ENCODE measurements around the gene LAPTM4A.

LAPTM4A gene

GRCh38 chr2:20019747-20020146 lies 31.7 kb downstream of the LAPTM4A start:
- no peak for DNase-seq (ENCODE audit: low read depth)

GRCh38 chr2:20018601-20019152 lies 32.8 kb downstream of the LAPTM4A start:
- DNase-seq (ENCODE audit: low read depth): no peak

DNA sequence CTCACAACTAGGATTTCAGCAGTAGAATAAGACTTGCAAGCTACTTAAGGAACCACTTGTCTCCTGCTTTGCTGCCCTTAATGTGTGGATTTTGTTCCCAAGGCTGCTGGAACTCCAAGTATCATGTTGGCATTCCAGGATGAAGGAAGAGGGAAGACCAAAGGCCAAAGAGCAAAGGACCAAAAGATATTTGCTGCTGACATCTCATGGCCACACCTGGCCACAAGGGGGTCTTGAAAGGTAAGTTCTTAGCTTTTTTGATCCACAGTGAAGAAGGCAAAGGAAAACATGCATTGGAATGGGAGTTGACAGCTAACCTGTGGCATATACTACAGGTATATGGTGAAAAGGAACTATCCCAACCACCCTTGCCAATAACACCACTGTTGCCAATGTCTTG lies 35.1 kb downstream of the LAPTM4A start:
- no peak for DNase-seq (ENCODE audit: low read depth)

DNA sequence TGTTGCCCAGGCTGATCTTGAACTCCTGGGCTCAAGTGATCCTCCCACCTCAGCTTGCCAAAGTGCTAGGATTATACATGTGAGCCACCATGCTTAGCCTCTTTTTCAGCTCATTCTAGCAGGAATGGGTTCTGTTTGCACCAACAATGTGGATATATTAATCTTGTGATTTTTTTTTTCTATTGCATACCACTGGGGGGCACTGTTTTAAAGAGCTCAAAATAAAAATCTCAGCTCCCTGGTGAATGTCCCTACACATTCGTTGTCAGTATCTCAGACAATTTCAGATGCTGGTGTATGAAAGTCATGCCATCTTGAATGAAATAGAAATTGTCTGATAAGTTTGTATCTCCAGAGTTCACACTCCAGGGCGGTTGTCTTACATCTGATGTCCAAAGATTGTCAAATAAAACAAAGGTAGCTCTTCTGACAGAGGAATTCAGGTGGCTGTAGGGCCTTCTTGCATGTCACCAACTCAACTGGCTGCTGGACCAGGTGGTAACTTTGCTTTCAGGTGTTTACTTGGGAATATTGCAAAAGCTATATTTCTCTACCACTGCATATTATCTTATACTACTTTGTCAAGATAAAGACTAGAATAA lies 35.8 kb downstream of the LAPTM4A start:
- no peak for DNase-seq (ENCODE audit: low read depth)

DNA sequence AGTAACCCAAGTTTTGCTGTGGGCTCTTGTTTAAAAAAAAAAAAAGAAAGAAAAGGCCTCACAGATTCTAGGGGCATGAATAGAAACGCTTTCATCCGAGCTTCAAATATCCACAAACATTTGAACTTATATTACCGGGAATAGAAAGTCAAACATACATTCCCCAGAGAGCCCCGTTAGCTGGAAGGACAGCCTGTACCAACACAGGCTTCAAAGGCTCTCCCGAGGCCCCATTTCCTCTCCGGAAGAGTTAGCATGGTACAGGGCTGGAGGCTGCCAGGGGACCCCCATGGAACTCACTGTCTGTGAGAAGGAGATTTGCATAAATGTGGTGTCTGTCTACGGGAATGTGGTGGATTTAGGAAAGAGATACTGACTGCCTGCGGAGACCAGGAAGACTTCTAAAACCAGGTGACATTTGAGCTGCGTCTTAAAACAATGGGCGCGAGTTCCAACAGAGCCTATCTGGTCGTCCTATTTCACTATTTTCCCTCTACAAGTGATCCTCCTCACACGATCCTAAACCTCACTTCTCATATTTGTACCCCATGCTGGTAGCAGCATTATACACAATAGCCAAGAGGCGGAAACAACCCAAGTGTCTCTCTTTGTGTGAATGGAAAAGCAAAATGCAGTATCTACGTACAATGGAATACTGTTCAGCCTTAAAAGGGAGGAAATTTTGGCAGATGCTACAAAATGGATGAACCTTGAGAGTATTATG lies 38.1 kb downstream of the LAPTM4A start:
- DNase-seq (ENCODE audit: low read depth): no peak

- no peak for DNase-seq (ENCODE audit: low read depth)
These were observed 38.9 kb downstream of the LAPTM4A start, which contains the start of gene MATN3 for GRCh38 chr2:20012282-20013125. Gene MATN3 (minus strand): TSS chr2:20012668. CDS start chr2:20012631, 37 bp downstream.

DNA sequence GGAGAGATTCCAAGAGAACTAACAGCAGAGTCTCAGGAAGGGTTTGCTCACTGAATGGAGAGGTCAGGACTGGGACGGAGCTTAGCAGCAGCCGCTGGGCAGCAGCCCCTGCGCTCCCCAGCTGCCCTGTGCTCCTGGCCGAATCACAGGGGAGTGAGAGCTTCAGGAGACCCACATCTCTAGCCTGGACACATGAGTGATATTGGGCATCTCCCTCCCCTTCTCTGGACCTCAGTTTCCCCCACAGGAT lies 39.5 kb downstream of the LAPTM4A start:
- no peak for DNase-seq (ENCODE audit: low read depth)

GRCh38 chr2:20011276-20012031 lies 40.0 kb downstream of the LAPTM4A start:
- no peak for DNase-seq (ENCODE audit: low read depth)

GRCh38 chr2:20008703-20009102 lies 42.7 kb downstream of the LAPTM4A start:
- DNase-seq (ENCODE audit: low read depth): no peak

DNA sequence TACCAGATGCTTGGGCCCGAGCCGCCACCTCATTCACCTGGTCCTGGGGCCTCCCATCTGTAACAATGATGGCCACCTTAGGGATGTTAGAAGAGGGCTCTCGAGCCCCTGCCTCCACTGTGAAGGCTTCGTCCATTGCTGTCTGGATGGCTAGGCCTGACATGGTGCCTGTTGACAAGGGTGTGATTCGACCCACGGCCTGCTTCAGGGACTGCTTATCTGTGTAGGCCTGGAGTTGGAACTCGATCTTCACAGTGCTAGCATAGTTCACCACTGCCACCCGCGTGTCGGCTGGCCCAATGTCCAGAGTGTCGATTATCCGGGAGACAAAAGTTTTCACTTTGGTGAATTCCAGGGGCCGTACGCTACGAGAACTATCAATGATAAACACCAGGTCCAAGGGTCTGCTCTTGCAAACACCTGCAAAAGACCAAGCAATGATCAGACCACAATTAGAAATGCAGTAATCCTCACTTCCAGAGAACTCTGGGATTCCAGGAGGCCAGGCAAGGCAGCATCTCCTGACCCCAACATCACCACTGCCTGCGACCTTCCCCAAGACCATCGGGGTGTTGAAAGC lies 45.4 kb downstream of the LAPTM4A start:
- DNase-seq (ENCODE audit: low read depth): no peak

GRCh38 chr2:20005067-20005627 lies 46.3 kb downstream of the LAPTM4A start:
- DNase-seq (ENCODE audit: low read depth): no peak

GRCh38 chr2:20001361-20001863 lies 50.0 kb downstream of the LAPTM4A start:
- DNase-seq (ENCODE audit: low read depth): no peak

DNA sequence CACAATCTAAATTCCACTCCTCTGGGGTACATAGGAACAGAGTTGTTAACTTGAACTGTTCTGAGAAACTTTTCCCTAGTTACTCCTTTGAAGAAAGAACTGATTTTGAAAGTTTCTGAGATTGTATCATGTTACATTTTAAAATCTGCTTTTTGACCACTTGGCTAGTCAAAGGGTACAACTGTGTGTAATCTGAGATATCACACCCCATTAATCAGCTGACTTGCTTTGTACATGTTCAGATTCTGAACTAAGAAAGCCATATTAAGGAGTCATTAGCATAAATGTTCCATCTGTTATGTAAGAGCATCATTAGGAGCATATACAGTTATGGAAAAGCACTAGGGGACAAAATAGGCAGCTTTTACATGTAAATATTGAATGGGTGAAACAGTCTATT lies 57.7 kb downstream of the LAPTM4A start:
- DNase-seq (ENCODE audit: low read depth): no peak

DNA sequence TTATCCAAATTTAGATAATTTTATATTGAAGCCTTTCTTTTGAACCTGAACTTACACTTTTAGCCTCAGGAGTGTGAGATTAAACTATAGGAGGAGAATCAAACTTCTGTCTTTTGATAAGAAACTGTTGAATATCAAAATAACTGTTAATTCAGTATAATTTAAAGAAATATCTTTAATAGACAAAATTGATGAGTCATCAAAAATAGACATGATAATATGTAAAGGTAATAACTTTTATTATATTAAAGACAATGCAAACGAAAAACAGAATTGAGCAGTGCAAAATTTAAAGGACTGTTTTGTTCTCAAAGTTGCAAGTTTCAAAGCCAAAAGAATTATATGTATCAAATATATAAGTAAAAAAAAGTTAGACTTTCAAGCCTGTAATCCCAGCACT lies 59.5 kb downstream of the LAPTM4A start:
- DNase-seq (ENCODE audit: low read depth): no peak

GRCh38 chr2:19990416-19990728 lies 61.1 kb downstream of the LAPTM4A start:
- no peak for DNase-seq (ENCODE audit: low read depth)

DNA sequence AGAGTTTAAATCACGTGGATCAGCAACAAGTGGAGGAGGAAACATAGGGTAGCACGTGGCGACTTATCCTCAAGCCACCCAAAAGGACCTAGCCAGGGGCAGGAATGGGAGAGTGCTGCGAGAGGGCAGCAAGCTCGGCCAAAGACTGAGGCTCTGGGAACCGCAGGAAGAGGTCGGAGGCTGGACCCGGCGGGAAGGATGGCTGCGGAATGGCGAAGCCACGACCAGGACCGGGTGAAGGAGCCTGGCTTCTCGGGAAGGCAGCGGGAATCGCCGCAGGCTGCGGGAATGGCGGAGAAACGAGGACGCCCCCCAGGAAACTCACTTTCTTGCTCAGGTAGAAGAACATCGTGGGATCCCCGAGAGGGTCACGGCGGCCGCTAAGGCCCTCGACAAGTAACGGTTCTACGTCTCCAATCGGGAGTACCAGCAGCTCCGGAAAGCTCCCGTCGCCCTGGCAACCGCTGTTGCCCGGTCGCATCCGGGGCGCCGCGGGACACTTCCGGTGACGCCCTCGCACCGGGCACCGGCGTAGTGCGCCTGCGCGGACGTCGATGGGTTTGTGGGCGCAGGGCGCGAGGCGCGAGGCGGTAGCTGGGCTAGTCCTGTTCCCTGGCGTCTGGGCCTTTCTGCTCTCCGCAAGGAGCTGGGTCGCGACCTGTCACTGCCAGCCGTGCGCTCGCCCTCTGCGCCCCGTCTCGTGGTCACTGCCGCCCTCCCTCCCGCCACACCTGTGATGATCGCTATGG lies 61.6 kb downstream of the LAPTM4A start, which contains the start of gene WDR35:
Gene WDR35 (minus strand): TSS at position 439 of the 749 bp plus-strand sequence. CDS start 90 bp downstream, at position 349.
- DNase-seq (ENCODE audit: low read depth): peak; percentile 91

DNA sequence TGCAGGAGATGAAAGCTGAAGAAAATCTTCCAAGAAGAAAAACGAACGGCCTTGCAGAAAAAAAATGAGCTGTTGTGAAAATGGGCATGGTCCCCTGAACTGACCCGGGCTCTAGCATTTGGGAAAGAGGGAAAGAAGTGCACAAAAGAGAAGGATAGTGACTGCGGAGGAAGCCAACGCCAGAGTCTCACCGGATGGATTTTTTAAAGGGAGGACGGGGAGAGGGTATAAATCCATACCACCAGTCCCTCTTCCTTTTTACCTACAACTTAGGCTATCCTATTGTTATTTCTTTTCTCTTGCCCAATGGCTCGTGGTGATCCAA lies 62.1 kb downstream of the LAPTM4A start:
- no peak for DNase-seq (ENCODE audit: low read depth)

- no peak for DNase-seq (ENCODE audit: low read depth)
These were observed 62.8 kb downstream of the LAPTM4A start for GRCh38 chr2:19988600-19988999.

GRCh38 chr2:19987936-19988335 lies 63.5 kb downstream of the LAPTM4A start:
- no peak for DNase-seq (ENCODE audit: low read depth)
